ENCODE data around the gene PHF12. TPM values are rescaled to one million over a fixed set of nuclear protein-coding genes. Genes with fewer than 3 reads are reported as not detected.

PHF12 gene
- total RNA-seq, 1 donor from 2014 or later: 58.4 TPM

DNA sequence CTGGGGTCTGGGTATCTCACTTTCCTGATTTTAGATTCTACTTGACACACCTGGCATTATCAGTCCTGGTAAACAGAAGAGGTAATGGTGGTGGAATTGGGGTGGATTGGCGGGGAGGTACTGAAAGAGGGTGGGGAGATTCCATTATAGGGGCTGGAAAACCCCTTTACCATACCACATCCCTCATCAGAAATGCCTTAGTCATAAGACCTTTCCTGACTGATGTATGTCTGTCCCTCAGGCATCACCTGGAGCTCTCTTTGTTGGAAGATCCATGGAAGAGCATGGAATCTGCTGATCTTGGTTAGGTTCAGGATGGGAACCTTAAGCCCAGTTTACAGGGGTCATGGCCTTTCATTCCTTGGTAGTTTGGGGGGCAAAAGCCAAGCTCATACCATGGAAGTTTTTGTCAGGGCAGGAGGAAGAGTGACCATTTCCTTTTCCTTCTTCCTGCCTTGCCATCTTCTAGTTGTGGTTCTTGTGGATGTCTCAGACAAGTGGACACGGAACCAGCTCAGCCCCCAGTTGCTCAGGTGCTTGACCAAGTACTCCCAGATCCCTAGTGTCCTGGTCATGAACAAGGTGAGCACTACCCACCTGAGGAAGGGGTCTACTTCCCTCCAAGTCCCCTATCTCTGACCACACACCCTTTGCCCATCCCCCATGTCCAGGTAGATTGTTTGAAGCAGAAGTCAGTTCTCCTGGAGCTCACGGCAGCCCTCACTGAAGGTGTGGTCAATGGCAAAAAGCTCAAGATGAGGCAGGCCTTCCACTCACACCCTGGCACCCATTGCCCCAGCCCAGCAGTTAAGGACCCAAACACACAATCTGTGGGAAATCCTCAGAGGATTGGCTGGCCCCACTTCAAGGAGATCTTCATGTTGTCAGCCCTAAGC is 93.2 kb downstream of the PHF12 start:
- intact Hi-C loops (cut with micrococcal nuclease): no loop called here

DNA sequence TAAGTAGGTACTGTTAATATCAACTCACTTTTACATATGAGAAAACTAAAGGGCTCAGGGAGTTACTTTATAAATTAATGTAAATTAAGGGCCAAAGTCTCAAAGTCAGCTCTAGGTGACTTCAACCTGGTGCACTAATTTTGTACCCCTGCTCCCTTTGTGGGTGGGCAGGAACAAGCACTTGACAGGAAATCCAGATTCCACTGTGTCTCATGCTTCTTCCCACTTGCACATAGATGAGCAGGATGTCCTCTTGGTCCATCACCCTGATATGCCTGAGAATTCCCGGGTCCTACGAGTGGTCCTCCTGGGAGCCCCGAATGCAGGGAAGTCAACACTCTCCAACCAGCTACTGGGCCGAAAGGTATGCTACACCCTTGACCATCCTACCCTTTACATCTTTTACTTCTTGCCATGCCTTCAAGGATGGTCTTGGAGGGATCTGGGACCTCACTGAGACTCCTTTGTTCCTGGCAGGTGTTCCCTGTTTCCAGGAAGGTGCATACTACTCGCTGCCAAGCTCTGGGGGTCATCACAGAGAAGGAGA is 95.2 kb downstream of the PHF12 start:
- Mint-ChIP-seq H3K4me1 (ENCODE audit: low read depth) (peaks cover 14% of the 10 kb centered on the region), H3K4me3 (peak overlapping the region; percentile 85), H3K36me3 (ENCODE audit: low read depth) (peaks cover 18% of the 10 kb centered on the region), H3K27me3 (ENCODE audit: insufficient read depth) (no peaks in the 10 kb centered on the region), H3K27ac (peak overlapping the region; percentile 58), H3K9me3 (no peaks in the 10 kb centered on the region)
- DNase-seq (ENCODE audit: low spot score): no peak
- intact Hi-C loops (cut with micrococcal nuclease): no loop called here

More for the DNA sequence above, 93.2 kb downstream of the PHF12 start:
- peak overlapping the region; percentile 66 for H3K27ac Mint-ChIP-seq
- H3K36me3 Mint-ChIP-seq (ENCODE audit: low read depth): peaks cover 21% of the 10 kb centered on the region
- H3K27me3 Mint-ChIP-seq (ENCODE audit: insufficient read depth): no peaks in the 10 kb centered on the region
- no peaks in the 10 kb centered on the region for H3K9me3 Mint-ChIP-seq
- peaks cover 14% of the 10 kb centered on the region for H3K4me1 Mint-ChIP-seq (ENCODE audit: low read depth)
- H3K4me3 Mint-ChIP-seq: peak overlapping the region; percentile 56
- DNase-seq (ENCODE audit: low spot score): no peak

DNA sequence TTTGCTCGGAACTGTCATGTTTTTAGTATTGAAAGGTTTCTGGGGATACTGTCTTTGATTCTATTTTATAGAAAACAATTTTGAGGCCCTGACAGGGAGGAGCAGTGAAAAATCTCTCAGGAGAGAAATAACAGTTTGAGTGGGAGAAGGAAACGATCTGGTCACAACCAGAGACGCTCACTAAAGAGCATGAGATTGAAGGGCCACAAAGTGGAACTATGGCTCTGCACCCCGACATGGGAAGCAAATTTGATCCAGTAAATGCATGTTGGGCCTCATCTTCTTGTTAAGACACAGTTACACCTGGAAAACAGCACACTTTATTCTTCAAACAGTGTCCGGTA is 96.0 kb downstream of the PHF12 start:
- intact Hi-C loops (cut with micrococcal nuclease): no loop called here
- peaks cover 14% of the 10 kb centered on the region for H3K36me3 Mint-ChIP-seq (ENCODE audit: low read depth)
- peaks cover 14% of the 10 kb centered on the region for H3K4me1 Mint-ChIP-seq (ENCODE audit: low read depth)
- no peaks in the 10 kb centered on the region for H3K27me3 Mint-ChIP-seq (ENCODE audit: insufficient read depth)
- peak overlapping the region; percentile 85 for H3K4me3 Mint-ChIP-seq
- peak overlapping the region; percentile 88 for H3K27ac Mint-ChIP-seq
- no peak for DNase-seq (ENCODE audit: low spot score)
- H3K9me3 Mint-ChIP-seq: no peaks in the 10 kb centered on the region

Other genes starting within 250 kb of the PHF12 start
- gene PROCA1, start 239.6 kb downstream of the PHF12 start, total RNA-seq: 4.4 and 5.2 TPM in 2 replicates
- gene RAB34, start 233.7 kb downstream of the PHF12 start, total RNA-seq: 17.6 and 18.2 TPM in 2 replicates
- gene RPL23A, start 231.5 kb downstream of the PHF12 start, total RNA-seq: 1,513 and 1,534 TPM in 2 replicates
- gene TLCD1, start 225.3 kb downstream of the PHF12 start, total RNA-seq: 9.5 and 11.5 TPM in 2 replicates
- 5.2 and 5.4 TPM in 2 replicates for gene NEK8, start 222.7 kb downstream of the PHF12 start, total RNA-seq
- 178 and 182 TPM in 2 replicates for gene TRAF4, start 207.5 kb downstream of the PHF12 start, total RNA-seq
- 27.5 and 28.1 TPM in 2 replicates for gene FAM222B, start 108.7 kb downstream of the PHF12 start, total RNA-seq
- gene ERAL1, start 96.5 kb downstream of the PHF12 start, total RNA-seq: 60.4 and 61.5 TPM in 2 replicates
- 92.2 and 98.8 TPM in 2 replicates for gene FLOT2, start 53.8 kb downstream of the PHF12 start, total RNA-seq
- 34.6 and 34.9 TPM in 2 replicates for gene DHRS13, start 48.4 kb downstream of the PHF12 start, total RNA-seq
- gene SEZ6, start 54.5 kb upstream of the PHF12 start, total RNA-seq: not detected in 2 replicates
- gene PIPOX, start 91.6 kb upstream of the PHF12 start, total RNA-seq: 1.8 and 2.1 TPM in 2 replicates
- 38.2 and 40.5 TPM in 2 replicates for gene MYO18A, start 228.9 kb upstream of the PHF12 start, total RNA-seq